HEK293T (cell line): Measurements from ENCODE around the gene PEX10.
A peak's percentile ranks its signal among the peaks of the same experiment; 100 is the strongest.

ENCODE experiments used
- CTCF ChIA-PET: fragments of 350-600 bp; formaldehyde crosslinking; extraction: SDS; loops from one replicate; lab custom pipeline; 2021; ENCODE audit warnings: antibody characterized with exemption, inconsistent platforms; lab: Yijun Ruan, JAX
- POLR2A ChIA-PET: fragments of 350-600 bp; formaldehyde crosslinking; extraction: SDS; loops from one replicate; lab custom pipeline; 2020; ENCODE audit warnings: antibody characterized with exemption, inconsistent platforms; lab: Yijun Ruan, JAX
- DNase-seq: peaks from one replicate; pipeline ENCODE4 v3.0.0; 2012; ENCODE audit warnings: mixed read lengths; ENCODE audit errors: extremely low spot score
- ARNT ChIP-seq: fragments of 450-650 bp; IDR thresholded peaks from 2 replicates; pipeline ENCODE4 v1.6.1; 2017; ENCODE audit warnings: mild to moderate bottlenecking
- BHLHE40 ChIP-seq: fragments of 450-650 bp; IDR thresholded peaks from 2 replicates; pipeline ENCODE4 v1.6.1; 2016; ENCODE audit warnings: mild to moderate bottlenecking, moderate library complexity, borderline replicate concordance
- CTBP1 ChIP-seq: fragments of 450-650 bp; IDR thresholded peaks from 2 replicates; pipeline ENCODE4 v1.6.1; 2016; ENCODE audit warnings: borderline replicate concordance
- ELF4 ChIP-seq: fragments of 450-650 bp; IDR thresholded peaks from 2 replicates; pipeline ENCODE4 v1.6.1; 2017; ENCODE audit warnings: antibody characterized with exemption
- FOXA1 ChIP-seq: fragments of 450-650 bp; IDR thresholded peaks from 2 replicates; pipeline ENCODE4 v1.6.1; 2016; ENCODE audit warnings: mild to moderate bottlenecking
- FOXK2 ChIP-seq: fragments of 450-650 bp; IDR thresholded peaks from 2 replicates; pipeline ENCODE4 v1.6.1; 2016; ENCODE audit warnings: mild to moderate bottlenecking
- FOXM1 ChIP-seq: fragments of 450-650 bp; IDR thresholded peaks from 2 replicates; pipeline ENCODE4 v1.6.1; 2017; ENCODE audit warnings: mild to moderate bottlenecking, borderline replicate concordance
- HDGF ChIP-seq: fragments of 450-650 bp; IDR thresholded peaks from 2 replicates; pipeline ENCODE4 v1.6.1; 2017; ENCODE audit warnings: antibody characterized with exemption, borderline replicate concordance
- L3MBTL2 ChIP-seq: fragments of 450-650 bp; conservative IDR thresholded peaks from 2 replicates; pipeline ENCODE4 v1.6.1; 2016; ENCODE audit warnings: mild to moderate bottlenecking
- LEF1 ChIP-seq: fragments of 450-650 bp; IDR thresholded peaks from 2 replicates; pipeline ENCODE4 v1.6.1; 2017; ENCODE audit warnings: mild to moderate bottlenecking, borderline replicate concordance
- NFRKB ChIP-seq: fragments of 450-650 bp; IDR thresholded peaks from 2 replicates; pipeline ENCODE4 v1.6.1; 2016; ENCODE audit warnings: mild to moderate bottlenecking, moderate library complexity
- PKNOX1 ChIP-seq: fragments of 450-650 bp; IDR thresholded peaks from 2 replicates; pipeline ENCODE4 v1.6.1; 2016
- SP1 ChIP-seq: fragments of 450-650 bp; IDR thresholded peaks from 2 replicates; pipeline ENCODE4 v1.6.1; 2017
- SUZ12 ChIP-seq: fragments of 450-650 bp; IDR thresholded peaks from 2 replicates; pipeline ENCODE4 v1.6.1; 2016; ENCODE audit warnings: mild to moderate bottlenecking
- TARDBP ChIP-seq: fragments of 450-650 bp; IDR thresholded peaks from 2 replicates; pipeline ENCODE4 v1.6.1; 2016
- ZNF384 ChIP-seq: fragments of 450-650 bp; IDR thresholded peaks from 2 replicates; pipeline ENCODE4 v1.6.1; 2016

PEX10 gene

GRCh38 chr1:2382621-2383361 is 29.6 kb downstream of the PEX10 start:
- no peak for TF ChIP-seq BHLHE40
- TF ChIP-seq LEF1 = no peak
- TF ChIP-seq TARDBP = no peak
- no peak for TF ChIP-seq ELF4
- TF ChIP-seq ARNT = no peak
- no peak for TF ChIP-seq PKNOX1
- TF ChIP-seq ZNF384 = no peak
- no peak for TF ChIP-seq SP1
- no peak for TF ChIP-seq NFRKB
- TF ChIP-seq HDGF = no peak
- TF ChIP-seq L3MBTL2 = no peak
- ChIA-PET CTCF (interaction anchor here (0.8 to 2.2 kb wide), 10 partner anchors 9 to 208 kb away, joined by 3 to 65 read pairs (median 6); partner anchors contain the start of genes FAAP20, MORN1 and RER1), POLR2A (interaction anchor here (1.3 to 2.0 kb wide), 2 partner anchors 9 to 188 kb away, joined by 5 to 18 read pairs; partner anchors contain the start of genes FAAP20, MORN1 and RER1)
- peak; percentile 62 for DNase-seq

GRCh38 chr1:2381741-2382620 is 30.4 kb downstream of the PEX10 start:
- TF ChIP-seq FOXK2 (no peak), ELF4 (no peak), L3MBTL2 (no peak), CTBP1 (no peak), LEF1 (no peak), ZNF384 (no peak), HDGF (no peak), SP1 (no peak), SUZ12 (no peak)
- POLR2A ChIA-PET = interaction anchor here (0.6 to 2.0 kb wide), 5 partner anchors 9 to 187 kb away, joined by 3 to 18 read pairs (median 4); partner anchors contain the start of genes FAAP20, MORN1 and RER1
- peak; percentile 93 for DNase-seq
- CTCF ChIA-PET = interaction anchor here (0.6 to 2.2 kb wide), 17 partner anchors 10 to 207 kb away, joined by 3 to 65 read pairs (median 4); partner anchors contain the start of genes FAAP20, MORN1, RER1 and SKI

GRCh38 chr1:2380816-2381591 is 31.4 kb downstream of the PEX10 start:
- POLR2A ChIA-PET = interaction anchor here (1.0 to 2.0 kb wide), 3 partner anchors 174 to 186 kb away, joined by 3 to 18 read pairs (median 4); partner anchors contain the start of gene FAAP20

GRCh38 chr1:2379733-2380404 is 32.5 kb downstream of the PEX10 start:
- DNase-seq = no peak
- TF ChIP-seq SP1 (no peak), LEF1 (no peak), ZNF384 (no peak), ELF4 (no peak), TARDBP (no peak), ARNT (no peak), SUZ12 (no peak), FOXM1 (no peak), PKNOX1 (no peak), NFRKB (no peak), CTBP1 (no peak), HDGF (no peak), FOXK2 (no peak), BHLHE40 (no peak)
- ChIA-PET CTCF (interaction anchor here (1.6 kb wide), 1 partner anchor 185 kb away, joined by 7 read pairs; the partner anchor contains the start of gene FAAP20), POLR2A (interaction anchor here (0.6 to 1.1 kb wide), 3 partner anchors 175 to 519 kb away, joined by 3 read pairs; no protein-coding TSS in a partner anchor)

More at GRCh38 chr1:2380816-2381591, 31.4 kb downstream of the PEX10 start:
- CTCF ChIA-PET = interaction anchor here (0.9 to 2.2 kb wide), 15 partner anchors 10 to 206 kb away, joined by 3 to 65 read pairs (median 4); partner anchors contain the start of genes FAAP20, MORN1, RER1 and SKI
- TF ChIP-seq FOXA1 (no peak), SUZ12 (no peak), L3MBTL2 (no peak), HDGF (no peak), ZNF384 (no peak), SP1 (no peak), CTBP1 (no peak), ARNT (no peak)
- DNase-seq = no peak
